T-cell (primary cell): Measurements from ENCODE around the gene CA10. TPM values are rescaled to one million over a fixed set of nuclear protein-coding genes. Genes with fewer than 3 reads are reported as not detected.

ENCODE experiments used
- ATAC-seq, 4 experiments: fragments of 200-7000 bp in 3 of 4; fragments of 150-1000 bp in 1 of 4; cut with Tn5 transposase; replicated peaks in 1 of 4; 1 replicate in 3 of 4; 2 replicates in 1 of 4; pipeline ENCODE4 v1.10.0; 2021; ENCODE audit warnings: moderate library complexity in 3 of 4, mild to moderate bottlenecking in 2 of 4, moderate number of reproducible peaks in 1 of 4
- CTCF ChIA-PET, 2 donors: fragments of 300-600 bp; sonication (Branson Sonifier 250); formaldehyde crosslinking; loops; one replicate each; lab custom pipeline; 2022; ENCODE audit warnings: antibody characterized with exemption in 2 of 2; lab: Charles Lee
- POLR2A ChIA-PET, 2 donors: fragments of 300-600 bp; sonication (Branson Sonifier 250); formaldehyde crosslinking; loops; one replicate each; lab custom pipeline; 2022; ENCODE audit warnings: antibody characterized with exemption in 2 of 2; lab: Charles Lee
- DNase-seq, 35 experiments: peaks; one replicate each; pipeline versions ENCODE4 v3.0.0 to v3.0.0-alpha.2; 2013 to 2023
- H3K27ac ChIP-seq: one replicate; pipeline ENCODE4 v1.5.1; 2013; ENCODE audit warnings: low read length
- H3K27me3 ChIP-seq, 2 experiments: replicated peaks in 1 of 2; 1 replicate in 1 of 2; 2 replicates in 1 of 2; pipeline versions ENCODE4 v1.6.1 to v1.7.0; 2013; ENCODE audit warnings: low read length in 1 of 2, mixed read lengths in 1 of 2; ENCODE audit not compliant: control insufficient read depth in 2 of 2, insufficient read depth in 2 of 2; ENCODE audit errors: extremely low read depth in 1 of 2
- H3K36me3 ChIP-seq, 2 donors: 1 replicate in 1 of 2; 2 replicates in 1 of 2; pipeline versions ENCODE4 v1.6.1 to v1.7.0; 2013; ENCODE audit warnings: low read length in 1 of 2; ENCODE audit not compliant: control insufficient read depth in 2 of 2, insufficient read depth in 1 of 2; ENCODE audit errors: extremely low read depth in 1 of 2
- H3K4me1 ChIP-seq, 2 experiments: 1 replicate in 1 of 2; 2 replicates in 1 of 2; pipeline versions ENCODE4 v1.6.1 to v1.7.0; 2013; ENCODE audit warnings: low read length in 2 of 2, mixed read lengths in 1 of 2; ENCODE audit not compliant: insufficient read depth in 2 of 2, control insufficient read depth in 1 of 2; ENCODE audit errors: extremely low read depth in 1 of 2
- H3K4me3 ChIP-seq, 2 donors: 1 replicate in 1 of 2; 2 replicates in 1 of 2; pipeline versions ENCODE4 v1.5.1 to v1.7.0; 2013; ENCODE audit warnings: mild to moderate bottlenecking in 2 of 2, low read length in 1 of 2, moderate library complexity in 1 of 2; ENCODE audit not compliant: control insufficient read depth in 1 of 2; ENCODE audit errors: extremely low read depth in 1 of 2
- H3K9me3 ChIP-seq: 2 replicates; pipeline ENCODE4 v1.7.0; 2013
- H3K27ac Mint-ChIP-seq, 2 donors: one replicate each; pipeline ENCODE4 v1.8.0; 2020 to 2021; ENCODE audit warnings: mild to moderate bottlenecking in 2 of 2, mixed read lengths in 2 of 2
- H3K27me3 Mint-ChIP-seq, 2 donors: one replicate each; pipeline ENCODE4 v1.8.0; 2021 to 2022; ENCODE audit warnings: mixed read lengths in 2 of 2
- H3K36me3 Mint-ChIP-seq: one replicate; pipeline ENCODE4 v1.8.0; 2021; ENCODE audit warnings: mixed read lengths
- H3K4me1 Mint-ChIP-seq, 3 donors: one replicate each; pipeline ENCODE4 v1.8.0; 2020 to 2022; ENCODE audit warnings: mixed read lengths in 3 of 3, mild to moderate bottlenecking in 1 of 3
- H3K4me3 Mint-ChIP-seq, 3 donors: one replicate each; pipeline ENCODE4 v1.8.0; 2020 to 2022; ENCODE audit warnings: mild to moderate bottlenecking in 3 of 3, mixed read lengths in 3 of 3, moderate library complexity in 3 of 3
- H3K9me3 Mint-ChIP-seq, 3 donors: one replicate each; pipeline ENCODE4 v1.8.0; 2020 to 2022; ENCODE audit warnings: mixed read lengths in 3 of 3
- WGBS: methylation state at CpG from one replicate; pipeline ENCODE4 v1.1.5; 2013; ENCODE audit warnings: missing lambda C conversion rate; ENCODE audit not compliant: insufficient coverage; 5-methylcytosine and 5-hydroxymethylcytosine counted together
- total RNA-seq, 35 experiments: library from RNA in 6 of 35; stranded (reverse) in 6 of 35; fragments of 120-200 nt in 1 of 35; gene quantifications; one replicate each; pipeline versions ENCODE4 v1.2.1 to v1.2.4 and lab custom pipeline; 2013 to 2026

The CA10 gene
- total RNA-seq, 5 donors from 2014 or later (not counting 1 experiment from before 2014, with no cell fraction given) = 0.30 TPM; not detected in 4

DNA sequence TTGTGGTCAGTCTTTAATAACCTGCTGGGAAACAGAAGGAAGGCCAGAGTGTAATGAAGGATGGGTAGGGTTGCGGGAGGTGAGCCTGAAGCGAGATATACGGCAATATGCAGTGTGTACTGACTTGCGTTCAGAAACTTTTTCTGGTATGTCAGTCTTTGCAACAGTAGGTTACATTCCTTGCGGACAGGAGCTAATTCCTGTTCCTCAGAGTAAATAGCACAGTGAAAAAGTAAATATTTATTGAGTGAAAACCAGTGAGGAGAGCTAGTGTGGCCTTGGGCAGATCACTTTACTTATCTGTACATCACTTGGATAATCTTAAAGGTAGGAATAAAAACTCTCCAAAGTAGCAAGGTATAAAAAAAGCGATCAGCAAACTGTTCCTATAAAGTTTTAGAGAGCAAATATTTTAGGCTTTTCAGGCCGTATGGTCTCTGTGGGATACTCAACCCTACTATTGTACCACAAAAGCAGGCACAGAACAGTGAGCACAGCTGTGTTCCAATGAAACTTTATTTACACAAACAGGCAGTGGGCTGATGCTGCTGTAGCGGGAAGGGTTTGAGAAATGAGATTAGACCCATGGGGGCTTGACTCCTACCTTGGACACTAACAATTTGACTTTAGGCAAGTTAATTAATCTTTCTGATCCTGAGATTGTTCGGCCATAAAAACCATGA is 550.1 kb downstream of the CA10 start:
- no peaks in the 10 kb centered on the region for H3K36me3 ChIP-seq
- POLR2A ChIA-PET = no interaction called here
- no peak overlapping the region for H3K4me3 Mint-ChIP-seq

DNA sequence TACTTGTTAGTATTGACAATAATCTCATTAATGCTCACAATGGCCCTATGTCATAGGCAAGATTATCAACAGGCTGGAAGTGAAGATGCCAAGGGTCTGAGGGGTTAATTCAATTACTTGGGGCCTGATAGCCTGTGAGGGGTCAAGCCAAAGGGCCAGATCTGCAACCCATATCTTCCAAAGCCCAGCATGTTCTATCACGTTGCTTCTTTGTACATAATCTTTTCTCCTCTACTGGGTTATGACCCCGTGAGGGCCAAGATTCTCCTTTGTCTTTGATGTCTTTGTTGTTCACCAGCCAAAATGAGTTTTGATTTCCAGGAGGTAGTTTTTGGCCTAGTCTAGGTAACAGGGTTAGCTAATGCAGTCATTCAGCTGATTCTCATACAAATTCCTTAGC is 551.0 kb downstream of the CA10 start:
- H3K9me3 Mint-ChIP-seq = no peaks in the 10 kb centered on the region
- CTCF ChIA-PET = no interaction called here
- peaks cover 0 to 4% of the 10 kb centered on the region in 2 donors for H3K27me3 Mint-ChIP-seq
- H3K27me3 ChIP-seq = no peaks in the 10 kb centered on the region
- ATAC-seq = no peak
- H3K27ac Mint-ChIP-seq = no peak overlapping the region
- WGBS = 60% methylated on average over 1 of the region's 2 CpGs
- H3K4me1 Mint-ChIP-seq = peaks cover 0 to 5% (median 0%) of the 10 kb centered on the region in 3 donors
- H3K4me3 ChIP-seq = no peak overlapping the region
- H3K27ac ChIP-seq = no peak overlapping the region
- no peaks in the 10 kb centered on the region for H3K36me3 Mint-ChIP-seq
- H3K36me3 ChIP-seq = no peaks in the 10 kb centered on the region
- H3K9me3 ChIP-seq = no peaks in the 10 kb centered on the region
- no peaks in the 10 kb centered on the region for H3K4me1 ChIP-seq
- no peak overlapping the region for H3K4me3 Mint-ChIP-seq
- DNase-seq = no peak
- POLR2A ChIA-PET = no interaction called here

More for the DNA sequence above, 550.1 kb downstream of the CA10 start:
- Histone ChIP-seq H3K9me3 (no peaks in the 10 kb centered on the region), H3K27me3 (no peaks in the 10 kb centered on the region), H3K27ac (no peak overlapping the region), H3K4me3 (no peak overlapping the region), H3K4me1 (no peaks in the 10 kb centered on the region)
- ATAC-seq = no peak
- peaks cover 0 to 4% of the 10 kb centered on the region in 2 donors for H3K27me3 Mint-ChIP-seq
- WGBS = 98% methylated on average over 5 of the region's 9 CpGs
- no peak overlapping the region for H3K27ac Mint-ChIP-seq
- no peak for DNase-seq
- CTCF ChIA-PET = no interaction called here
- no peaks in the 10 kb centered on the region for H3K9me3 Mint-ChIP-seq
- H3K36me3 Mint-ChIP-seq = no peaks in the 10 kb centered on the region
- H3K4me1 Mint-ChIP-seq = peaks cover 0 to 5% (median 0%) of the 10 kb centered on the region in 3 donors

DNA sequence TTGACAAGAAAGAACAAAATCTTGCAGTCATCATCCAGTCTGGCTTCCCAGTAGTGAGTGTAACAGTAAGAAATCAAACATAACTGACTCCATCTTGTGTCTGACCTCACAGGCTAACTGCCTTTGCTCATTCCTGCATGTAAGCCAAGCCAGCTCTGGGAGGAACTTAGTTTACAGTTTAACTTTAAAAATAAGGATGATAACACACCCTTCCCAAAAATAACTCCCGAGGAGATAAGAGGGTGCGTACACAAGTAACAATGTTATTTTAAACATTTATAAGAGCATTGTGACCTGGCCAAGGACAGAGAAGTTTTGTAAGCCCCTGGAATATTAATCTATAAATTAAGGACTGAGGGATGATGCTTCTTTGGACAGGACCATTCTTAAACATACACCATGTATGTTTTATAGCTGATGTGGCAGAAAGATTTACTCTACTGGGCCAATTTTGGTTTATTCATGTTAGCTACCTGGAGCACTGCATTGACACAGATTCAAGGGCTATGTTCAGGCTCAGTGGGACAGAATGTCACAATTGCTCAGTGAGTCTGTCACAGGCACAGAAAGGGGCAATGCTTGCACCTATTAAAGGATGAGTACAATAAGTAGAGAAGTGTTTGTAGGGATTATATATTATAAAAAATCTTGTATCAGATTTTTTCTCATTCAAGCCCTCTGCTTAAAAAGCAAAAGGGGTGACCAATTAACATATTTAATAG is 554.1 kb downstream of the CA10 start:
- Histone ChIP-seq H3K4me3 (no peak overlapping the region), H3K27me3 (no peaks in the 10 kb centered on the region), H3K9me3 (no peaks in the 10 kb centered on the region), H3K27ac (no peak overlapping the region), H3K36me3 (no peaks in the 10 kb centered on the region), H3K4me1 (no peaks in the 10 kb centered on the region)
- WGBS = no CpG with 5 or more reads among the region's 2 CpGs
- H3K36me3 Mint-ChIP-seq = no peaks in the 10 kb centered on the region
- no peaks in the 10 kb centered on the region for H3K9me3 Mint-ChIP-seq
- CTCF ChIA-PET = no interaction called here
- H3K27ac Mint-ChIP-seq = no peak overlapping the region
- peaks cover 0 to 4% of the 10 kb centered on the region in 2 donors for H3K27me3 Mint-ChIP-seq
- H3K4me1 Mint-ChIP-seq = no peaks in the 10 kb centered on the region
- POLR2A ChIA-PET = no interaction called here
- no peak for DNase-seq
- ATAC-seq = no peak
- no peak overlapping the region for H3K4me3 Mint-ChIP-seq

DNA sequence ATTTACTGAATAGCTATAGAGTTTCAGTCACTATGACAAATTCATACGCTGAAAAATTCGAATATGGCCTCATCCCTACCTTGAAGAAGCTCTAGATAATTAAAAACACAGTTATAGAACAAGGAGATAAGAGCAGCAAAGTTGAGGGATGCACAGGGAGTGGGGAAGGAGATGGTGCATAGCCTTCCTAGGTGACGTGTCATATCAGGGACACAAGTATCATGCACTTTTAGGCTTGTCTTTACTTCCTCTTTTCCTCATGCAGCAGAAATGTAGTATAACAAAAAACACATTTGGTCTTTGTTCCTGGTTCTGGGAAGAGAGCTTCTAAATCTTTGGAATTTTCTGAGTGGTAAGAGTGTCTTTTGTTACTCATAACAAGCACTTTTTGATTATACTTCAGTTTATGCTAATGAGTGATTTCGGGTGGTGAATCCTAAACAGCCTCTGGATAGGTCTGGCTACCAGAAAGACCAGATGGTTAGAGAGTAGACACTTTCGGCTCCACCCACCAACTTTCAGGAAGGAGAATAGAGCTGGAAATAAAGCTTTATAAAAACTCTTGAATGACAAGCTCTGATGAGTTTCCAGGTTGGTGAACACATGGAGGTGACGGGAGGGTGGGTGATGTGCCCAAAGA is 556.8 kb downstream of the CA10 start:
- Histone ChIP-seq H3K4me1 (no peaks in the 10 kb centered on the region), H3K36me3 (no peaks in the 10 kb centered on the region), H3K27me3 (no peaks in the 10 kb centered on the region), H3K9me3 (no peaks in the 10 kb centered on the region), H3K4me3 (no peak overlapping the region), H3K27ac (no peak overlapping the region)
- ATAC-seq (no peak), DNase-seq (no peak)
- Mint-ChIP-seq H3K4me1 (no peaks in the 10 kb centered on the region), H3K27me3 (peaks cover 0 to 7% of the 10 kb centered on the region in 2 donors), H3K4me3 (no peak overlapping the region), H3K27ac (no peak overlapping the region), H3K9me3 (no peaks in the 10 kb centered on the region), H3K36me3 (no peaks in the 10 kb centered on the region)
- POLR2A ChIA-PET = no interaction called here
- WGBS = no CpG with 5 or more reads among the region's 6 CpGs
- CTCF ChIA-PET = no interaction called here

DNA sequence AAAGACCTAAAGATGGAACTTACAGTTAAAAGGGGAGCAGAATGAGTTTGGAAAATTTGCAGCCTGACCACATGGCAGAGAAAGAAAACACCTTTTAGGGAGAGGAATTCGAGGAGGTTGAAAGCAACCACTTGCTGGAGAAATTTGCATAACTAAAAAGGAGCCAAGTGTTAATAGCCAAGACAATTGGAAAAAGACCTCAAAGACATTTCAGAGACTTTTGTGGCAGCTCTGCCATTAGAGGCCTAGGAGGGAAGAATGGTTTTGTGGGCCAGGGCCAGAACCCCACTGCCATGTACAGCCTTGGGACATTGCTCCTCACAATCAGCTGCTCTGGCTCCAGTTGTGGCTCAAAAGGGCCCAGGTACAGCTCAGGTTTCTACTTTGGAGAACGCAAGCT is 559.7 kb downstream of the CA10 start:
- Histone ChIP-seq H3K27ac (no peak overlapping the region), H3K4me3 (no peak overlapping the region), H3K9me3 (no peaks in the 10 kb centered on the region), H3K36me3 (no peaks in the 10 kb centered on the region), H3K4me1 (no peaks in the 10 kb centered on the region), H3K27me3 (no peaks in the 10 kb centered on the region)
- DNase-seq (no peak), ATAC-seq (no peak)
- Mint-ChIP-seq H3K27me3 (peaks cover 2 to 8% of the 10 kb centered on the region in 2 donors), H3K4me3 (no peak overlapping the region), H3K9me3 (no peaks in the 10 kb centered on the region), H3K36me3 (no peaks in the 10 kb centered on the region), H3K4me1 (no peaks in the 10 kb centered on the region), H3K27ac (no peak overlapping the region)
- POLR2A ChIA-PET = no interaction called here
- WGBS = 57% methylated on average over 2 of the region's 2 CpGs
- CTCF ChIA-PET = no interaction called here

DNA sequence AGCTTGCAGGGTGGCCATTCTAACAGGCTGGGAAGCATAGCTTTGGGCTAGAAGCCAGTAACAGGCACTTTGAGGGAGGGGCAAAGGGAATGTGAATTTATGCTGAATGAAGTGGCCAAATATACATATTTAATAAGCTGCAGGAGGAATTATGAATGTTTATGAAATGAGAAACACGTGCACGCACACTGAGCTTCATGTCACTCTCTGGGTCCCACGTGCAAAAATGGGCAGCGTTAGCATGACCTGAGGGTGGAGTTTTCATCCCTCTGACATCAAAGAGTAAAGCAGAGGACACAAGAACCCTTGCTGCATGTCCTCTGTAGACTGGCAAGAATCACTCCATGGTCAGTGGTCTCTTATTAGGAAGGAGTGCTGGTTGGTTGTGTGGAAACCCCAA is 561.2 kb downstream of the CA10 start:
- H3K36me3 Mint-ChIP-seq = no peaks in the 10 kb centered on the region
- H3K36me3 ChIP-seq = no peaks in the 10 kb centered on the region
- 93% methylated on average over 3 of the region's 4 CpGs for WGBS
- H3K4me1 Mint-ChIP-seq = no peaks in the 10 kb centered on the region
- no peak overlapping the region for H3K27ac Mint-ChIP-seq
- no peaks in the 10 kb centered on the region for H3K27me3 ChIP-seq
- no peaks in the 10 kb centered on the region for H3K9me3 Mint-ChIP-seq
- no peak overlapping the region for H3K27ac ChIP-seq
- no peaks in the 10 kb centered on the region for H3K9me3 ChIP-seq
- ATAC-seq (no peak), DNase-seq (no peak)
- ChIA-PET CTCF (no interaction called here), POLR2A (no interaction called here)
- H3K27me3 Mint-ChIP-seq = peaks cover 2 to 8% of the 10 kb centered on the region in 2 donors
- no peaks in the 10 kb centered on the region for H3K4me1 ChIP-seq
- H3K4me3 ChIP-seq = no peak overlapping the region
- no peak overlapping the region for H3K4me3 Mint-ChIP-seq
